Smooth muscle cell (in vitro differentiated cells): ENCODE results near the gene KIF3C. TPM values are rescaled to one million over a fixed set of nuclear protein-coding genes. Genes with fewer than 3 reads are reported as not detected.
A peak's percentile ranks its signal among the peaks of the same experiment; 100 is the strongest.

Experiments
- DNase-seq: peaks from one replicate; lab custom pipeline; 2025; ENCODE audit not compliant: unreplicated experiment; lab: John Stamatoyannopoulos, UW
- H2AFZ ChIP-seq: fragments of 200-600 bp; sonication (generic); 2 replicates; pipeline ENCODE4 v1.6.0; 2016; ENCODE audit warnings: antibody characterized with exemption, low read depth, mild to moderate bottlenecking
- H3F3A ChIP-seq: fragments of 200-600 bp; sonication (generic); 2 replicates; pipeline ENCODE4 v1.6.0; 2017; ENCODE audit warnings: antibody characterized with exemption, low read depth
- H3K27ac ChIP-seq: fragments of 200-600 bp; sonication (generic); 2 replicates; pipeline ENCODE4 v1.5.1; 2016; ENCODE audit warnings: low read depth, mild to moderate bottlenecking
- H3K27me3 ChIP-seq: fragments of 200-600 bp; sonication (generic); 2 replicates; pipeline ENCODE4 v1.6.1; 2016; ENCODE audit warnings: low read depth, mild to moderate bottlenecking
- H3K36me3 ChIP-seq: fragments of 200-600 bp; sonication (generic); 2 replicates; pipeline ENCODE4 v1.5.1; 2016; ENCODE audit warnings: low read depth
- H3K4me1 ChIP-seq: fragments of 200-600 bp; sonication (generic); 2 replicates; pipeline ENCODE4 v1.5.1; 2016; ENCODE audit warnings: low read depth
- H3K4me2 ChIP-seq: fragments of 200-600 bp; sonication (generic); 2 replicates; pipeline ENCODE4 v1.6.0; 2016; ENCODE audit warnings: mild to moderate bottlenecking
- H3K4me3 ChIP-seq: fragments of 200-600 bp; sonication (generic); 2 replicates; pipeline ENCODE4 v1.5.1; 2016; ENCODE audit warnings: mild to moderate bottlenecking
- H3K79me2 ChIP-seq: fragments of 200-600 bp; sonication (generic); 2 replicates; pipeline ENCODE4 v1.6.0; 2016; ENCODE audit warnings: low read depth, mild to moderate bottlenecking
- H3K9ac ChIP-seq: fragments of 200-600 bp; sonication (generic); 2 replicates; pipeline ENCODE4 v1.6.0; 2016; ENCODE audit warnings: low read depth
- H3K9me3 ChIP-seq: fragments of 200-600 bp; sonication (generic); replicated peaks from 2 replicates; pipeline ENCODE4 v1.5.1; 2016; ENCODE audit warnings: low read depth
- H4K20me1 ChIP-seq: fragments of 200-600 bp; sonication (generic); 2 replicates; pipeline ENCODE4 v1.6.0; 2016; ENCODE audit warnings: low read depth
- CTCF ChIP-seq: fragments of 200-600 bp; sonication (generic); IDR thresholded peaks from 2 replicates; pipeline ENCODE4 v1.5.1; 2017; ENCODE audit warnings: borderline replicate concordance, mild to moderate bottlenecking, antibody characterized with exemption; ENCODE audit not compliant: insufficient read depth, poor library complexity, severe bottlenecking
- WGBS: methylation state at CpG from one replicate; pipeline ENCODE4 v1.1.7; 2016; ENCODE audit warnings: low lambda C conversion rate; 5-methylcytosine and 5-hydroxymethylcytosine counted together
- polyA plus RNA-seq: library from polyadenylated mRNA; unstranded; fragments of >200 nt; fragmentation: Nextera tagmentation; extraction: Ambion mirVana; gene quantifications from 2 replicates; pipeline ENCODE4 v1.2.1, GENCODE V29; 2016
- total RNA-seq: library from RNA; depleted of rRNA; stranded (reverse); fragments of >200 nt; gene quantifications from 2 replicates; pipeline ENCODE4 v1.2.3, GENCODE V29; 2014

KIF3C gene
- total and polyA plus RNA-seq, 2 experiments from 2014 or later: 14.7 to 18.9 TPM

- H3K27me3 ChIP-seq: no peaks in the 10 kb centered on the region
- TF ChIP-seq CTCF: no peak
- H3K4me3 ChIP-seq: no peak overlapping the region
- no peak overlapping the region for H3K27ac ChIP-seq
- no peak overlapping the region for H3K4me2 ChIP-seq
- H4K20me1 ChIP-seq: no peaks in the 10 kb centered on the region
- no peaks in the 10 kb centered on the region for H3K36me3 ChIP-seq
- no peak overlapping the region for H3K9ac ChIP-seq
- H3K4me1 ChIP-seq: no peaks in the 10 kb centered on the region
- peaks cover 3% of the 10 kb centered on the region for H3F3A ChIP-seq
- WGBS: 95% methylated on average over 9 of the region's 9 CpGs
- H2AFZ ChIP-seq: no peak overlapping the region
- no peak for DNase-seq
- no peaks in the 10 kb centered on the region for H3K79me2 ChIP-seq
- no peaks in the 10 kb centered on the region for H3K9me3 ChIP-seq
These were observed 5.8 kb upstream of the KIF3C start for GRCh38 chr2:25988134-25988533.

GRCh38 chr2:25983735-25984134, 1.4 kb upstream of the KIF3C start:
- no peaks in the 10 kb centered on the region for H3K27me3 ChIP-seq
- H3K4me3 ChIP-seq: no peak overlapping the region
- H3K27ac ChIP-seq: no peak overlapping the region
- H3K36me3 ChIP-seq: no peaks in the 10 kb centered on the region
- DNase-seq: no peak
- peaks cover 21% of the 10 kb centered on the region for H3K79me2 ChIP-seq
- no peaks in the 10 kb centered on the region for H3K9me3 ChIP-seq
- H3F3A ChIP-seq: peaks cover 8% of the 10 kb centered on the region
- H4K20me1 ChIP-seq: peaks cover 11% of the 10 kb centered on the region
- peaks cover 14% of the 10 kb centered on the region for H3K4me1 ChIP-seq
- no peak overlapping the region for H3K9ac ChIP-seq
- peak overlapping the region; percentile 97 for H2AFZ ChIP-seq
- no peak for TF ChIP-seq CTCF
- no peak overlapping the region for H3K4me2 ChIP-seq

GRCh38 chr2:25982968-25983280, 627 bp upstream of the KIF3C start:
- peaks cover 8% of the 10 kb centered on the region for H3F3A ChIP-seq
- WGBS: 53% methylated on average over 15 of the region's 15 CpGs
- peaks cover 22% of the 10 kb centered on the region for H3K4me1 ChIP-seq
- no peak for TF ChIP-seq CTCF
- H3K36me3 ChIP-seq: no peaks in the 10 kb centered on the region
- H3K79me2 ChIP-seq: peaks cover 23% of the 10 kb centered on the region
- peaks cover 11% of the 10 kb centered on the region for H4K20me1 ChIP-seq
- peak overlapping the region; percentile 99 for H3K4me2 ChIP-seq
- no peaks in the 10 kb centered on the region for H3K27me3 ChIP-seq
- no peaks in the 10 kb centered on the region for H3K9me3 ChIP-seq
- no peak overlapping the region for H3K27ac ChIP-seq
- no peak for DNase-seq
- no peak overlapping the region for H3K9ac ChIP-seq
- peak overlapping the region; percentile 97 for H2AFZ ChIP-seq
- peak overlapping the region; percentile 88 for H3K4me3 ChIP-seq

- Histone ChIP-seq H3K27ac (no peak overlapping the region), H2AFZ (peak overlapping the region; percentile 97), H3K4me2 (peak overlapping the region; percentile 99), H3K4me3 (peak overlapping the region; percentile 88), H3K27me3 (no peaks in the 10 kb centered on the region), H3K9ac (peak overlapping the region; percentile 43), H4K20me1 (peaks cover 11% of the 10 kb centered on the region), H3F3A (peaks cover 8% of the 10 kb centered on the region), H3K79me2 (peaks cover 23% of the 10 kb centered on the region), H3K4me1 (peaks cover 22% of the 10 kb centered on the region), H3K36me3 (no peaks in the 10 kb centered on the region), H3K9me3 (no peaks in the 10 kb centered on the region)
- no peak for TF ChIP-seq CTCF
- WGBS: 12% methylated on average over 44 of the region's 44 CpGs
- DNase-seq: no peak
These were observed 563 bp downstream of the KIF3C start for GRCh38 chr2:25981596-25982272.
